HG03039 (cell line): ENCODE data around the gene IGFN1.
"Not testable (repeated sequence)": the region's sequence is repeated elsewhere in the genome, so short reads cannot be mapped to it uniquely, and the experiment has no call there.

ENCODE experiments used
- ATAC-seq: cut with Tn5 transposase; IDR thresholded peaks from one replicate; pipeline ENCODE4 v1.9.1; 2021; ENCODE audit warnings: mild to moderate bottlenecking, moderate library complexity; ENCODE audit not compliant: unreplicated experiment

The IGFN1 gene

GRCh38 chr1:201239646-201240045 is 49.0 kb downstream of the IGFN1 start:
- ATAC-seq: not testable (repeated sequence)

- no peak for ATAC-seq
Measured at GRCh38 chr1:201240171-201240570, 49.5 kb downstream of the IGFN1 start.

- no peak for ATAC-seq
Measured at GRCh38 chr1:201241736-201242135, 51.1 kb downstream of the IGFN1 start.

GRCh38 chr1:201245082-201245481 is 54.5 kb downstream of the IGFN1 start:
- ATAC-seq: no peak

GRCh38 chr1:201248721-201249559 is 58.3 kb downstream of the IGFN1 start:
- ATAC-seq: no peak

GRCh38 chr1:201250326-201251011 is 59.8 kb downstream of the IGFN1 start:
- no peak for ATAC-seq

GRCh38 chr1:201251411-201251810 is 60.8 kb downstream of the IGFN1 start:
- ATAC-seq: no peak

GRCh38 chr1:201251851-201252430 is 61.3 kb downstream of the IGFN1 start:
- ATAC-seq: no peak

GRCh38 chr1:201252944-201253371 is 62.3 kb downstream of the IGFN1 start:
- no peak for ATAC-seq

- ATAC-seq: no peak
Measured at GRCh38 chr1:201253411-201253810, 62.8 kb downstream of the IGFN1 start.

- no peak for ATAC-seq
Measured at GRCh38 chr1:201253906-201254624, 63.4 kb downstream of the IGFN1 start.

- ATAC-seq: no peak
Measured at GRCh38 chr1:201254625-201255478, 64.2 kb downstream of the IGFN1 start.

GRCh38 chr1:201255479-201256362 is 65.1 kb downstream of the IGFN1 start:
- no peak for ATAC-seq

- not testable (repeated sequence) for ATAC-seq
Measured at GRCh38 chr1:201258132-201258531, 67.5 kb downstream of the IGFN1 start.

GRCh38 chr1:201258763-201259230 is 68.2 kb downstream of the IGFN1 start:
- no peak for ATAC-seq

- no peak for ATAC-seq
Measured at GRCh38 chr1:201259476-201260235, 69.0 kb downstream of the IGFN1 start.

GRCh38 chr1:201260236-201260590 is 69.6 kb downstream of the IGFN1 start:
- no peak for ATAC-seq

- ATAC-seq: no peak
Measured at GRCh38 chr1:201260648-201261311, 70.2 kb downstream of the IGFN1 start.
